Kidney tubule cell (primary cell): ENCODE results near the gene ABCC5.

Source experiments
- DNase-seq: peaks from one replicate; pipeline ENCODE4 v3.0.0-alpha.2; 2018; ENCODE audit warnings: low spot score

ABCC5 gene

GRCh38 chr3:183922421-183922820, 95.3 kb downstream of the ABCC5 start:
- no peak for DNase-seq

GRCh38 chr3:183921096-183921495, 96.6 kb downstream of the ABCC5 start:
- DNase-seq: no peak

GRCh38 chr3:183920416-183920815, 97.3 kb downstream of the ABCC5 start:
- no peak for DNase-seq

GRCh38 chr3:183918178-183918577, 99.5 kb downstream of the ABCC5 start:
- DNase-seq: no peak

GRCh38 chr3:183917776-183918175, 99.9 kb downstream of the ABCC5 start:
- DNase-seq: no peak

- DNase-seq: no peak
Observed at GRCh38 chr3:183914856-183915255, 102.8 kb downstream of the ABCC5 start.

GRCh38 chr3:183913580-183913920, 104.1 kb downstream of the ABCC5 start:
- no peak for DNase-seq

GRCh38 chr3:183912895-183913579, 104.6 kb downstream of the ABCC5 start:
- DNase-seq: no peak

- no peak for DNase-seq
Observed at GRCh38 chr3:183911763-183912506, 105.7 kb downstream of the ABCC5 start.

- no peak for DNase-seq
Observed at GRCh38 chr3:183911087-183911486, 106.6 kb downstream of the ABCC5 start.

- no peak for DNase-seq
Observed at GRCh38 chr3:183909030-183909600, 108.6 kb downstream of the ABCC5 start.

- DNase-seq: no peak
Observed at GRCh38 chr3:183907911-183908331, 109.8 kb downstream of the ABCC5 start.

GRCh38 chr3:183907176-183907575, 110.5 kb downstream of the ABCC5 start:
- no peak for DNase-seq

- no peak for DNase-seq
Observed at GRCh38 chr3:183906234-183906921, 111.3 kb downstream of the ABCC5 start.

GRCh38 chr3:183904833-183905780, 112.6 kb downstream of the ABCC5 start:
- no peak for DNase-seq

- DNase-seq: no peak
Observed at GRCh38 chr3:183898028-183898431, 119.7 kb downstream of the ABCC5 start.

GRCh38 chr3:183897606-183898005, 120.1 kb downstream of the ABCC5 start:
- peak; percentile 49 for DNase-seq

GRCh38 chr3:183896610-183897009, 121.1 kb downstream of the ABCC5 start:
- DNase-seq: no peak

GRCh38 chr3:183896184-183896583, 121.5 kb downstream of the ABCC5 start:
- DNase-seq: no peak

GRCh38 chr3:183895774-183896173, 121.9 kb downstream of the ABCC5 start:
- DNase-seq: no peak

GRCh38 chr3:183895296-183895695, 122.4 kb downstream of the ABCC5 start:
- peak; percentile 64 for DNase-seq
